ENCODE data around the gene ITGA1. TPM values are rescaled to one million over a fixed set of nuclear protein-coding genes. Genes with fewer than 3 reads are reported as not detected.

Gene ITGA1
- total RNA-seq, 1 donor, result 31.8 TPM

GRCh38 chr5:52801329-52801728 is 13.6 kb downstream of the ITGA1 start:
- no peak overlapping the region for H2AFZ ChIP-seq (ENCODE audit: low read length)

GRCh38 chr5:52802272-52802973 is 14.7 kb downstream of the ITGA1 start:
- Histone ChIP-seq H3K4me3 (ENCODE audit: insufficient read depth, low read length) (peak overlapping the region; percentile 92), H3K79me2 (ENCODE audit: insufficient read depth, low read length) (peaks cover 62% of the 10 kb centered on the region), H2AFZ (ENCODE audit: low read length) (no peak overlapping the region), H3K4me2 (ENCODE audit: insufficient read depth, low read length) (peak overlapping the region; percentile 97), H4K20me1 (ENCODE audit: insufficient read depth, low read length) (peaks cover 41% of the 10 kb centered on the region), H3K27me3 (ENCODE audit: insufficient read depth, low read length) (no peaks in the 10 kb centered on the region), H3K27ac (ENCODE audit: low read depth, low read length) (peak overlapping the region; percentile 99), H3K36me3 (ENCODE audit: insufficient read depth, low read length) (peaks cover 25% of the 10 kb centered on the region), H3K4me1 (ENCODE audit: insufficient read depth, low read length) (peaks cover 36% of the 10 kb centered on the region), H3K9me3 (ENCODE audit: low read depth, low read length) (no peaks in the 10 kb centered on the region)
- TF ChIP-seq CTCF (IDR thresholded peaks at IDR 0.05; ENCODE audit: extremely low read depth, low read depth, low read length), result no peak
- no peak for DNase-seq (ENCODE audit: insufficient read length, low spot score, missing footprints)

More at GRCh38 chr5:52801329-52801728, 13.6 kb downstream of the ITGA1 start:
- H3K9me3 ChIP-seq (ENCODE audit: low read depth, low read length), result no peaks in the 10 kb centered on the region
- H4K20me1 ChIP-seq (ENCODE audit: insufficient read depth, low read length), result peaks cover 41% of the 10 kb centered on the region
- peaks cover 25% of the 10 kb centered on the region for H3K36me3 ChIP-seq (ENCODE audit: insufficient read depth, low read length)
- peaks cover 35% of the 10 kb centered on the region for H3K4me1 ChIP-seq (ENCODE audit: insufficient read depth, low read length)
- no peaks in the 10 kb centered on the region for H3K27me3 ChIP-seq (ENCODE audit: insufficient read depth, low read length)
- H3K27ac ChIP-seq (ENCODE audit: low read depth, low read length), result peak overlapping the region; percentile 99
- no peak for TF ChIP-seq CTCF (IDR thresholded peaks at IDR 0.05; ENCODE audit: extremely low read depth, low read depth, low read length)
- H3K79me2 ChIP-seq (ENCODE audit: insufficient read depth, low read length), result peaks cover 67% of the 10 kb centered on the region
- no peak for DNase-seq (ENCODE audit: insufficient read length, low spot score, missing footprints)
- H3K4me2 ChIP-seq (ENCODE audit: insufficient read depth, low read length), result peak overlapping the region; percentile 97
- H3K4me3 ChIP-seq (ENCODE audit: insufficient read depth, low read length), result peak overlapping the region; percentile 92

- H3K27ac ChIP-seq (ENCODE audit: low read depth, low read length), result no peak overlapping the region
- peaks cover 57% of the 10 kb centered on the region for H3K79me2 ChIP-seq (ENCODE audit: insufficient read depth, low read length)
- H3K4me1 ChIP-seq (ENCODE audit: insufficient read depth, low read length), result peaks cover 41% of the 10 kb centered on the region
Measured at GRCh38 chr5:52802974-52803336, 15.2 kb downstream of the ITGA1 start.

More at GRCh38 chr5:52802974-52803336, 15.2 kb downstream of the ITGA1 start:
- H2AFZ ChIP-seq (ENCODE audit: low read length), result no peak overlapping the region
- no peaks in the 10 kb centered on the region for H3K9me3 ChIP-seq (ENCODE audit: low read depth, low read length)
- H3K27me3 ChIP-seq (ENCODE audit: insufficient read depth, low read length), result no peaks in the 10 kb centered on the region
- H4K20me1 ChIP-seq (ENCODE audit: insufficient read depth, low read length), result peaks cover 41% of the 10 kb centered on the region
- TF ChIP-seq CTCF (IDR thresholded peaks at IDR 0.05; ENCODE audit: extremely low read depth, low read depth, low read length), result no peak
- peaks cover 25% of the 10 kb centered on the region for H3K36me3 ChIP-seq (ENCODE audit: insufficient read depth, low read length)
- peak overlapping the region; percentile 92 for H3K4me3 ChIP-seq (ENCODE audit: insufficient read depth, low read length)
- peak overlapping the region; percentile 97 for H3K4me2 ChIP-seq (ENCODE audit: insufficient read depth, low read length)
- DNase-seq (ENCODE audit: insufficient read length, low spot score, missing footprints), result no peak

All from osteoblast (primary cell).